CD4-positive, CD25-positive, alpha-beta regulatory T cell (primary cell): ENCODE measurements around the gene EFEMP2. TPM values are rescaled to one million over a fixed set of nuclear protein-coding genes. Genes with fewer than 3 reads are reported as not detected.

ENCODE experiments used
- ATAC-seq, 2 donors: fragments of 150-1000 bp; cut with Tn5 transposase; one replicate each; pipeline ENCODE4 v1.10.0; 2021; ENCODE audit warnings: low read depth in 2 of 2, moderate number of reproducible peaks in 2 of 2, moderate library complexity in 1 of 2
- DNase-seq, 3 donors: peaks; one replicate each; pipeline versions ENCODE4 v3.0.0 to v3.0.0-alpha.2; 2012 to 2022; ENCODE audit warnings: mixed read lengths in 1 of 3
- H3K27ac ChIP-seq: one replicate; pipeline ENCODE4 v1.7.0; 2013; ENCODE audit warnings: mild to moderate bottlenecking, low read length; ENCODE audit not compliant: insufficient read depth, poor library complexity, severe bottlenecking
- H3K27me3 ChIP-seq: one replicate; pipeline ENCODE4 v1.7.0; 2013; ENCODE audit warnings: low read length; ENCODE audit not compliant: control insufficient read depth, insufficient read depth
- H3K36me3 ChIP-seq: one replicate; pipeline ENCODE4 v1.7.0; 2013; ENCODE audit warnings: mild to moderate bottlenecking, low read length, moderate library complexity; ENCODE audit not compliant: control insufficient read depth, insufficient read depth
- H3K4me1 ChIP-seq: 2 replicates; pipeline ENCODE4 v1.7.0; 2013; ENCODE audit warnings: mild to moderate bottlenecking, low read length; ENCODE audit not compliant: insufficient read depth, control insufficient read depth, poor library complexity, severe bottlenecking
- H3K4me3 ChIP-seq: one replicate; pipeline ENCODE4 v1.7.0; 2013; ENCODE audit warnings: low read depth, mild to moderate bottlenecking, low read length, moderate library complexity
- H3K9me3 ChIP-seq, 2 experiments: 1 replicate in 1 of 2; 2 replicates in 1 of 2; pipeline ENCODE4 v1.7.0; 2013; ENCODE audit warnings: low read length in 2 of 2, mild to moderate bottlenecking in 1 of 2, moderate library complexity in 1 of 2; ENCODE audit not compliant: control insufficient read depth in 2 of 2
- H3K27ac Mint-ChIP-seq, 3 donors: one replicate each; pipeline ENCODE4 v1.8.0; 2020 to 2022; ENCODE audit warnings: mild to moderate bottlenecking in 3 of 3, mixed read lengths in 3 of 3, moderate library complexity in 2 of 3
- H3K27me3 Mint-ChIP-seq: one replicate; pipeline ENCODE4 v1.8.0; 2022; ENCODE audit warnings: mild to moderate bottlenecking, mixed read lengths
- H3K36me3 Mint-ChIP-seq: one replicate; pipeline ENCODE4 v1.8.0; 2020; ENCODE audit warnings: mixed read lengths
- H3K4me1 Mint-ChIP-seq, 4 donors: one replicate each; pipeline ENCODE4 v1.8.0; 2020 to 2022; ENCODE audit warnings: mixed read lengths in 4 of 4, mild to moderate bottlenecking in 1 of 4
- H3K4me3 Mint-ChIP-seq, 4 donors: one replicate each; pipeline ENCODE4 v1.8.0; 2020 to 2022; ENCODE audit warnings: mild to moderate bottlenecking in 4 of 4, mixed read lengths in 4 of 4, moderate library complexity in 3 of 4
- H3K9me3 Mint-ChIP-seq, 7 donors: one replicate each; pipeline ENCODE4 v1.8.0; 2020 to 2022; ENCODE audit warnings: mixed read lengths in 7 of 7, mild to moderate bottlenecking in 3 of 7, moderate library complexity in 2 of 7
- polyA plus RNA-seq, 4 donors: library from polyadenylated mRNA; unstranded; fragments of 300-500 nt; fragmentation: Illumina TruSeq; gene quantifications; one replicate each; pipeline ENCODE4 v1.2.3, GENCODE V29; 2021
- total RNA-seq: library from RNA; stranded (reverse); gene quantifications from one replicate; pipeline ENCODE4 v1.2.3, GENCODE V29; 2022

Gene EFEMP2
- total and polyA plus RNA-seq, 5 donors from 2014 or later: 0.21 to 5.8 (median 0.32) TPM

- peak overlapping the region; percentile 87 to 94 (median 89) for H3K4me3 Mint-ChIP-seq
- H3K4me1 ChIP-seq: peaks cover 49% of the 10 kb centered on the region
- H3K9me3 Mint-ChIP-seq: no peaks in the 10 kb centered on the region
- H3K4me3 ChIP-seq: peak overlapping the region; percentile 69
- DNase-seq (no peak), ATAC-seq (no peak)
- no peaks in the 10 kb centered on the region for H3K9me3 ChIP-seq
- no peaks in the 10 kb centered on the region for H3K27me3 ChIP-seq
- peaks cover 19% of the 10 kb centered on the region for H3K36me3 ChIP-seq
- peaks cover 13 to 66% (median 43%) of the 10 kb centered on the region in 4 donors for H3K4me1 Mint-ChIP-seq
- peaks cover 13% of the 10 kb centered on the region for H3K36me3 Mint-ChIP-seq
- H3K27me3 Mint-ChIP-seq: peaks cover 6% of the 10 kb centered on the region
- H3K27ac ChIP-seq: peak overlapping the region; percentile 97
- H3K27ac Mint-ChIP-seq: peak overlapping the region; percentile 97 to 100 (median 99)
Measured at GRCh38 chr11:65886826-65887722, 14.5 kb upstream of the EFEMP2 start.

DNA sequence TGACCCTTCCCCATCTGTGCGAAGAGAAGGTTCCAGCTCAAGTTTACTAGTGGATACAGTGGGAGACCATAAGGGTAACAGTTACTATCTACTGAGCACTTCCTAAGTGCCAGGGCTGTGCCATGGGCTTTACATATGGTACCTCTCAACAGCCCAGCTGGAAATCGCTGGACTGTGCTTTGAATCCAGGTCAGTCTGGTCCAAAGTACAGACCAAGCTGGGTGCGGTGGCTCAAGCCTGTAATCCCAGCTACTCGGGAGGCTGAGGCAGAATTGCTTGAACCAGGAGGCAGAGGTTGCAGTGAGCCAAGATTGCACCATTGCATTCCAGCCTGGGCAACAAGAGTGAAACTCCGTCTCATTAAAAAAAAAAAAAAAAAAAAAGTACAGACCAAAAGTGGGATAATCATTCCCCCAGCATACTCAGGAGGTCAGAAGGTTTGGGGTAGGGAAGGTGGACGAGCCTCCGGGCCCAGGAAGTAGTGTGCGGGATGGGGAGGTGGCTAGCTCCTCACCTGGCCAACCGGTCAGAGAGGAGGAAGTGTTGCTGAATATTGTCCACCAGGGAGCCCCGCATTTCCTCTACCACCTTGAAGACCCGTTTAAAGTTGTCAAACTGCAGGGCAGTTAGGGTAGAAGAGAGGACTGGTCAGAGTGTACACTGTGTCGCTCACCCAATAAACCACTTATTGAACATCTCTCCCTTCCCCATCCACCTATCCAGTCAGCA is 13.4 kb upstream of the EFEMP2 start:
- no peaks in the 10 kb centered on the region for H3K27me3 ChIP-seq
- H3K36me3 Mint-ChIP-seq: peaks cover 13% of the 10 kb centered on the region
- no peaks in the 10 kb centered on the region for H3K9me3 Mint-ChIP-seq
- H3K4me3 ChIP-seq: no peak overlapping the region
- H3K9me3 ChIP-seq: no peaks in the 10 kb centered on the region
- peaks cover 13 to 64% (median 43%) of the 10 kb centered on the region in 4 donors for H3K4me1 Mint-ChIP-seq
- H3K27ac Mint-ChIP-seq: peak overlapping the region in 1 of 3 donors; percentile 60
- ATAC-seq: no peak
- H3K27ac ChIP-seq: no peak overlapping the region
- H3K36me3 ChIP-seq: peaks cover 19% of the 10 kb centered on the region
- H3K27me3 Mint-ChIP-seq: peaks cover 6% of the 10 kb centered on the region
- peaks cover 42% of the 10 kb centered on the region for H3K4me1 ChIP-seq
- no peak for DNase-seq
- peak overlapping the region; percentile 76 to 94 (median 89) for H3K4me3 Mint-ChIP-seq

GRCh38 chr11:65885231-65885630 is 12.6 kb upstream of the EFEMP2 start:
- Histone ChIP-seq H3K36me3 (peaks cover 19% of the 10 kb centered on the region), H3K4me3 (no peak overlapping the region), H3K9me3 (no peaks in the 10 kb centered on the region), H3K4me1 (peaks cover 41% of the 10 kb centered on the region), H3K27me3 (no peaks in the 10 kb centered on the region), H3K27ac (no peak overlapping the region)
- peak overlapping the region in 2 of 3 donors; percentile 69 to 74 for H3K27ac Mint-ChIP-seq
- H3K4me1 Mint-ChIP-seq: peaks cover 12 to 68% (median 46%) of the 10 kb centered on the region in 4 donors
- DNase-seq (no peak), ATAC-seq (no peak)
- H3K27me3 Mint-ChIP-seq: peaks cover 4% of the 10 kb centered on the region
- no peaks in the 10 kb centered on the region for H3K9me3 Mint-ChIP-seq
- peak overlapping the region in 1 of 4 donors; percentile 16 for H3K4me3 Mint-ChIP-seq
- peaks cover 13% of the 10 kb centered on the region for H3K36me3 Mint-ChIP-seq

DNA sequence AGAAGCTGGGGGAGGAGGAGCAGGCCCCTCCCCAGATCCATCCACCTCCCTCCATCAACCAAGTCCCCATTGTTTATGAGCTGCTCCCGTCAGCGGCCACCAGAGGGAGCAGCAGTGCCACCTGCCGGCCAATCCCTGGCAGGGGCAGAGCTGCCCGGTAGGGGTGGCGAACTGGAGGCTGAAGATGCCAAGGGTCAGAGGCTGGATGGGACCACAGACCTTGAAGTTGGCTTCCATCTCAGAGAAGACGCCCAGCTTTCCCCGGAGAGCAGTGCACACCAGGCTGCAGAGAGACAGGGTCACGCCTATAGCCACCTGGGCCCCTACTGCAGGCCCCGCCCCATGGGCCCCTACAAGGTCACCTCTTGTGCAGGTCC is 12.1 kb upstream of the EFEMP2 start:
- Histone ChIP-seq H3K27ac (no peak overlapping the region), H3K4me3 (no peak overlapping the region), H3K36me3 (peaks cover 19% of the 10 kb centered on the region), H3K9me3 (no peaks in the 10 kb centered on the region), H3K4me1 (peaks cover 40% of the 10 kb centered on the region), H3K27me3 (no peaks in the 10 kb centered on the region)
- DNase-seq (peak; percentile 72 to 83 (median 81)), ATAC-seq (peak; percentile 47 to 53)
- Mint-ChIP-seq H3K27ac (peak overlapping the region; percentile 56 to 78 (median 69)), H3K4me1 (peaks cover 7 to 68% (median 42%) of the 10 kb centered on the region in 4 donors), H3K4me3 (peak overlapping the region; percentile 48 to 81 (median 68)), H3K36me3 (peaks cover 13% of the 10 kb centered on the region), H3K9me3 (no peaks in the 10 kb centered on the region), H3K27me3 (no peaks in the 10 kb centered on the region)

DNA sequence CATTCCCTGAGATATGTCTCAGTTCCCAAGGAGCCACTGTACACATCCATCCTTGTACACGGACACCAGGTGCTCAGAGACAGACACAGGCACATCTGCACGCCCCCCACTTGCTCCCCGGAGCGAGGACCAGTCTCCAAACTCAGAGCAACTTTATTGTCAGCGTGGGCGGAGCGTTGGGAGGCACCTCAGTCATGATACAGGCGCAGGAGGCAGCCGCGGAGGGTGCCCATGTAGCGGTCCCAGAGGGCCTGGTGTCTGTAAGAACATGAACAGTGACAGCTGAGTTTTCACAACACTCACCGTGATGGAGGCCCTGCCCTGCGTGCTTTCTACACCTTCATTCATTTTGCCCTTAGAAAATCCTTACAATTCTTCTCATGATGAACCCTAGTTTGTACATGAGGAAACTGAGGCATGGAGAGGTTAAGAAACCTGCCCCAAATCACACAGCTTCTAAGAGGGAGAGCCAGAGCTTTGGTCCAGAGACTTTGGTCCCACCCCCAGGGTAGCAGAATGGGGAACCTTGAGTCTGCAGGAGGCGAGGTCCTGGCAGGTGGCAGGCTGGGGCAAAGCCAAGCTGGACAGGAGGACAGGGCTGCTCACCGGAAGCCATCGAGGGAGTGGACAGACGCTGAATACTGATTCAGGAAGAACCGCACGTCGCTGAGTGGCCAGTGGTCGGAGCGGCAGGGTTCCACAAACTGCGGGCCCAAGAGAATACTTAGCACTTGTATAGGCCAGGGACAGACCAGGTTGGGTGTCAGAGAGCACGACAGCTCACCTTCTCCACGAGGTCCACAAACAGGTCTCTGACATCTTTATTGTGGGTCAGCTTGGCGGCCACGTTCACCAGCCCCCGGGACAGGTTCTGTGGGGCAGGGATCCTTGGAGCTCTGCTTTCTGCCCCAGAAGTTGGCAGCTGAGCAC is 11.5 kb upstream of the EFEMP2 start:
- no peak overlapping the region for H3K4me3 ChIP-seq
- no peak overlapping the region for H3K27ac ChIP-seq
- Mint-ChIP-seq H3K9me3 (no peaks in the 10 kb centered on the region), H3K36me3 (peaks cover 13% of the 10 kb centered on the region), H3K4me1 (peaks cover under 1 to 68% (median 40%) of the 10 kb centered on the region in 4 donors), H3K4me3 (peak overlapping the region in 3 of 4 donors; percentile 41 to 81 (median 71)), H3K27ac (peak overlapping the region; percentile 56 to 78 (median 69)), H3K27me3 (no peaks in the 10 kb centered on the region)
- peaks cover 40% of the 10 kb centered on the region for H3K4me1 ChIP-seq
- H3K27me3 ChIP-seq: no peaks in the 10 kb centered on the region
- H3K9me3 ChIP-seq: no peaks in the 10 kb centered on the region
- DNase-seq (no peak), ATAC-seq (no peak)
- H3K36me3 ChIP-seq: peaks cover 19% of the 10 kb centered on the region

DNA sequence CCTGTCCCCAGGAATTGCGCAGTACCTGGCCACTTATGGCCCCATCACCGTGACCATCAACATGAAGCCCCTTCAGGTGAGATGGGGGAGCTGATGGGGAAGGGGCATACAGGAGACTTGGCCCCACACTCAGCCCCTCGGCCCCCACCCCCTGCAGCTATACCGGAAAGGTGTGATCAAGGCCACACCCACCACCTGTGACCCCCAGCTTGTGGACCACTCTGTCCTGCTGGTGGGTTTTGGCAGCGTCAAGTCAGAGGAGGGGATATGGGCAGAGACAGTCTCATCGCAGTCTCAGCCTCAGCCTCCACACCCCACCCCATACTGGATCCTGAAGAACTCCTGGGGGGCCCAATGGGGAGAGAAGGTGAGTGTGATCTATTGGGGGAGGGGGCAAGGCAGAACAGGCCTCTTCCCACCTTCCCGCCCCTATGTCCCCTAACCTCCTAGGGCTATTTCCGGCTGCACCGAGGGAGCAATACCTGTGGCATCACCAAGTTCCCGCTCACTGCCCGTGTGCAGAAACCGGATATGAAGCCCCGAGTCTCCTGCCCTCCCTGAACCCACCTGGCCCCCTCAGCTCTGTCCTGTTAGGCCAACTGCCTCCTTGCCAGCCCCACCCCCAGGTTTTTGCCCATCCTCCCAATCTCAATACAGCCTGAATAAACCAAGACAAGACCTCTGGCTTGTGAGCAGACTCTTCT is 10.6 kb upstream of the EFEMP2 start:
- Histone ChIP-seq H3K4me1 (peaks cover 40% of the 10 kb centered on the region), H3K27ac (no peak overlapping the region), H3K36me3 (peaks cover 19% of the 10 kb centered on the region), H3K27me3 (no peaks in the 10 kb centered on the region), H3K9me3 (no peaks in the 10 kb centered on the region), H3K4me3 (no peak overlapping the region)
- no peak overlapping the region for H3K27ac Mint-ChIP-seq
- peaks cover 0 to 66% (median 34%) of the 10 kb centered on the region in 4 donors for H3K4me1 Mint-ChIP-seq
- ATAC-seq: no peak
- no peaks in the 10 kb centered on the region for H3K27me3 Mint-ChIP-seq
- H3K4me3 Mint-ChIP-seq: peak overlapping the region in 2 of 4 donors; percentile 54 to 58
- H3K36me3 Mint-ChIP-seq: peaks cover 13% of the 10 kb centered on the region
- DNase-seq: no peak
- H3K9me3 Mint-ChIP-seq: no peaks in the 10 kb centered on the region
